HFF-Myc (cell line): ENCODE measurements around the gene CDCA5.

Experiments
- DNase-seq: peaks from one replicate; pipeline ENCODE4 v3.0.0-alpha.2; 2011; ENCODE audit warnings: low read depth; ENCODE audit errors: extremely low read depth
- H3K4me3 ChIP-seq: replicated peaks from 2 replicates; pipeline ENCODE4 v1.5.1; 2011; ENCODE audit warnings: low read depth, mild to moderate bottlenecking, control low read depth, low read length
- CTCF ChIP-seq: IDR thresholded peaks from 2 replicates; pipeline ENCODE4 v1.5.1; 2012; ENCODE audit warnings: mild to moderate bottlenecking, low read depth, low read length, control low read depth; ENCODE audit errors: missing control alignments

The CDCA5 gene

GRCh38 chr11:65130631-65131416 is 47.0 kb upstream of the CDCA5 start:
- no peak for DNase-seq
- no peak overlapping the region for H3K4me3 ChIP-seq
- TF ChIP-seq CTCF = no peak

DNA sequence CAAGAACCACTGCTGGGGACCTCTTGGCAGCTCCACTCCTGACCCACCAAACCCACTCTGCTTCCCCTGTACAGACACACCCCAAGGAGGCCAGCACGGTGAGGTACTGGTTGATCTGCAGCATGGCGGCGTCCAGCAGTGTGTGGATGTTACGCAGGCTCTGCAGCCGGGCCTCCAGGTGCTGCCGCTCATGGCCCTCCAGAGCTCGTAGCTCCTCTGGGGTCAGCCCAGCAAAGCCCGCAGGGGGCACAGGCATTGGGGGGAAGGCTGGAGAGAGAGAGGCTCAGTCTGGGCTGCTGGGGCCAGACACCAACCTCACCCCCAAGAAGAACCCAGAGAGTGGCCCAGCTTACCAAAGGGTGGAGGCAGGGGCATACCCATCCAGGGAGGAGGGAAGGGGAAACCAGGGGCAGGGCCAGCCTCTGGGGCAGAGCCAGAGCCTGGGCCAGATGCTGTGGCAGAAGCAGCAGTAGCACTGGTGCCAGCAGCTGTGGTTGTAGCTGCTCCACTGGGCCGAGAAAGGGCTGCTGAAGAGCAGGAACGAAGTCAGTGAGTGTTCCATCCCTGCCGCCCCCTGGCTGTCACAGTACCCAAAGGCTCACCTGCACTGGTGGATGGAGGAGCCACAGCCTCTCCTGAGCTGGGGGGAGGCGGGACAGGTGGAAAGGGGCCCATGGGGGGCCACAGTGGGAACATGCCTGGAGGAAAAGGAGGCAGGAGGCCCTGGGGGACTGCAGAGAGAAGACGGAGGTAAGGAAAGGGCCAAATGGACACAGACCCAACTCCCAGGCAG is 46.0 kb upstream of the CDCA5 start:
- TF ChIP-seq CTCF = no peak
- H3K4me3 ChIP-seq = no peak overlapping the region
- no peak for DNase-seq

GRCh38 chr11:65128182-65129145 is 44.6 kb upstream of the CDCA5 start:
- no peak for DNase-seq
- H3K4me3 ChIP-seq = no peak overlapping the region
- TF ChIP-seq CTCF = no peak

GRCh38 chr11:65127473-65128181 is 43.8 kb upstream of the CDCA5 start:
- TF ChIP-seq CTCF = no peak
- no peak for DNase-seq
- H3K4me3 ChIP-seq = no peak overlapping the region

- DNase-seq = no peak
- TF ChIP-seq CTCF = no peak
- no peak overlapping the region for H3K4me3 ChIP-seq
Observed at GRCh38 chr11:65126624-65127274, 42.9 kb upstream of the CDCA5 start.
